HepG2 (cell line): ENCODE measurements around the gene CACNG4. TPM values are rescaled to one million over a fixed set of nuclear protein-coding genes. Genes with fewer than 3 reads are reported as not detected.

ENCODE experiments used
- ATAC-seq: fragments of 200-7000 bp; cut with Tn5 transposase; 3 replicates; pipeline ENCODE4 v1.9.1; 2020; ENCODE audit warnings: mild to moderate bottlenecking, moderate library complexity
- BruUV-seq: library from RNA; stranded (reverse); fragments of 400-500 nt; replicated peaks from 2 replicates; lab custom pipeline; 2021; lab: Mats Ljungman, UMichigan
- CTCF ChIA-PET: fragments of 300-600 bp; formaldehyde crosslinking; extraction: SDS; loops from one replicate; lab custom pipeline; 2021; ENCODE audit warnings: low total read pairs, inconsistent platforms, low intra/inter-chr PET ratio; lab: Yijun Ruan, JAX
- POLR2A ChIA-PET: fragments of 350-600 bp; sonication (Branson Sonifier 250); formaldehyde crosslinking; loops from one replicate; lab custom pipeline; 2020; ENCODE audit warnings: antibody characterized with exemption, inconsistent platforms; lab: Yijun Ruan, JAX
- DNase-seq: peaks from one replicate; pipeline ENCODE4 v3.0.0-alpha.2; 2015; ENCODE audit warnings: low spot score
- FAIRE-seq: peaks from 3 replicates; lab custom pipeline; 2011; peaks lifted over from hg19 to GRCh38; lab: Jason Lieb, UNC
- H2AFZ ChIP-seq: one replicate; pipeline ENCODE4 v1.6.1; 2011; ENCODE audit warnings: low read length, inconsistent platforms
- H3K27ac ChIP-seq: fragments of 300-600 bp; 3 replicates; pipeline ENCODE4 v1.8.0; 2011; ENCODE audit warnings: mixed run types, mild to moderate bottlenecking, mixed read lengths, low read length, inconsistent platforms; ENCODE audit not compliant: insufficient read depth; ENCODE audit errors: extremely low read length
- H3K27me3 ChIP-seq, 2 experiments: fragments of 200-600 bp in 1 of 2; 2 replicates in 1 of 2; 3 replicates in 1 of 2; pipeline versions ENCODE4 v1.6.0 to v1.8.0; 2011; ENCODE audit warnings: low read length in 2 of 2, mild to moderate bottlenecking in 2 of 2, moderate library complexity in 2 of 2, inconsistent platforms in 1 of 2; ENCODE audit not compliant: insufficient read depth in 2 of 2, control insufficient read depth in 1 of 2
- H3K36me3 ChIP-seq, 2 experiments: fragments of 200-600 bp in 1 of 2; replicated peaks in 1 of 2; 2 replicates in 1 of 2; 3 replicates in 1 of 2; pipeline versions ENCODE4 v1.5.1 to v1.8.0; 2011; ENCODE audit warnings: low read length in 2 of 2, inconsistent platforms in 1 of 2; ENCODE audit not compliant: insufficient read depth in 2 of 2, control insufficient read depth in 1 of 2
- H3K4me1 ChIP-seq: 2 replicates; pipeline ENCODE4 v1.5.1; 2012; ENCODE audit warnings: low read length, inconsistent platforms; ENCODE audit not compliant: insufficient read depth
- H3K4me2 ChIP-seq: 2 replicates; pipeline ENCODE4 v1.6.0; 2011; ENCODE audit warnings: low read depth, low read length, inconsistent platforms
- H3K4me3 ChIP-seq, 3 experiments: fragments of 200-600 bp in 1 of 3; sonication (generic), shearing (Covaris generic) in 1 of 3; replicated peaks in 1 of 3; 2 replicates each; pipeline ENCODE4 v1.5.1; 2011 to 2016; ENCODE audit warnings: low read length in 3 of 3, inconsistent platforms in 2 of 3, low read depth in 2 of 3, mild to moderate bottlenecking in 2 of 3, control low read depth in 1 of 3, mixed read lengths in 1 of 3; ENCODE audit not compliant: insufficient read depth in 1 of 3
- H3K79me2 ChIP-seq: one replicate; pipeline ENCODE4 v1.6.1; 2011; ENCODE audit warnings: low read length, inconsistent platforms; ENCODE audit not compliant: insufficient read depth
- H3K9ac ChIP-seq: 2 replicates; pipeline ENCODE4 v1.6.0; 2011; ENCODE audit warnings: mild to moderate bottlenecking, low read depth, low read length, inconsistent platforms; ENCODE audit not compliant: insufficient read depth
- H3K9me3 ChIP-seq: 2 replicates; pipeline ENCODE4 v1.5.1; 2012; ENCODE audit warnings: mild to moderate bottlenecking, low read length
- H4K20me1 ChIP-seq: 2 replicates; pipeline ENCODE4 v1.6.0; 2011; ENCODE audit warnings: inconsistent platforms, mild to moderate bottlenecking, low read length, moderate library complexity; ENCODE audit not compliant: insufficient read depth
- BCL6 ChIP-seq: IDR thresholded peaks from 2 replicates; pipeline ENCODE4 v1.6.1; 2016; ENCODE audit warnings: missing genetic modification reagents, missing compliant biosample characterization
- MATR3 ChIP-seq: sonication (generic); formaldehyde crosslinking; IDR thresholded peaks from 2 replicates; pipeline ENCODE4 v1.4.0; 2020; ENCODE audit warnings: missing genetic modification reagents
- PPARG ChIP-seq: conservative IDR thresholded peaks from 2 replicates; pipeline ENCODE4 v1.6.1; 2016; ENCODE audit warnings: missing biosample characterization, missing genetic modification reagents
- RELA ChIP-seq: sonication (generic); formaldehyde crosslinking; IDR thresholded peaks from 2 replicates; pipeline ENCODE4 v1.4.0; 2020; ENCODE audit warnings: missing genetic modification reagents
- RNF2 ChIP-seq: fragments of 450-650 bp; conservative IDR thresholded peaks from 2 replicates; pipeline ENCODE4 v1.6.1; 2016; ENCODE audit warnings: low read depth
- SKI ChIP-seq: fragments of 450-650 bp; IDR thresholded peaks from one replicate; pipeline ENCODE4 v1.6.1; 2018; ENCODE audit warnings: mild to moderate bottlenecking; ENCODE audit not compliant: partially characterized antibody
- SNAPC2 ChIP-seq: sonication (generic); formaldehyde crosslinking; IDR thresholded peaks from 2 replicates; pipeline ENCODE4 v1.8.1; 2022; ENCODE audit warnings: mild to moderate bottlenecking, missing genetic modification reagents
- XBP1 ChIP-seq: sonication (generic); formaldehyde crosslinking; IDR thresholded peaks from 2 replicates; pipeline ENCODE4 v1.5.0; 2020; ENCODE audit warnings: missing genetic modification reagents
- ZFP36 ChIP-seq: fragments of 150-350 bp; IDR thresholded peaks from 2 replicates; pipeline ENCODE4 v1.6.1; 2018; ENCODE audit warnings: borderline replicate concordance, low read length, low read depth; ENCODE audit not compliant: partially characterized antibody
- ZNF292 ChIP-seq: sonication (generic); formaldehyde crosslinking; IDR thresholded peaks from 2 replicates; pipeline ENCODE4 v1.8.1; 2022; ENCODE audit warnings: mild to moderate bottlenecking, low read depth, missing genetic modification reagents, borderline replicate concordance
- ZNF891 ChIP-seq: sonication (generic); formaldehyde crosslinking; IDR thresholded peaks from 2 replicates; pipeline ENCODE4 v1.5.0; 2020; ENCODE audit warnings: mild to moderate bottlenecking, missing genetic modification reagents
- WGBS: methylation state at CpG from one replicate; pipeline ENCODE4 v1.1.6; 2017; ENCODE audit warnings: low lambda C conversion rate; 5-methylcytosine and 5-hydroxymethylcytosine counted together
- in situ Hi-C: cut with HindIII; loops from 2 replicates; pipeline ENCODE4 v1.10.0; 2017; ENCODE audit warnings: low pct_unique_long_range_greater_than_20kb; ENCODE audit not compliant: extremely low pct_ligation_motif_present
- intact Hi-C: fragments of 100-400 bp; cut with micrococcal nuclease; formaldehyde crosslinking; loops from one replicate; pipeline ENCODE4 v1.10.0; 2022; ENCODE audit not compliant: unreplicated experiment
- polyA plus RNA-seq, 8 experiments: library from polyadenylated mRNA; depleted of rRNA in 3 of 8; stranded (reverse) in 7 of 8; unstranded in 1 of 8; fragments of >200 nt; fragmentation: Illumina TruSeq in 4 of 8; extraction: Trizol in 4 of 8; gene quantifications; 2 replicates each; pipeline versions ENCODE4 v1.2.1 to v1.2.3, GENCODE V29; 2011 to 2016; ENCODE audit warnings: low read depth in 4 of 8, missing spikeins in 1 of 8, mixed read lengths in 1 of 8; ENCODE audit not compliant: insufficient read depth in 1 of 8
- total RNA-seq, 5 experiments: library from RNA; depleted of rRNA; stranded (reverse); fragments of >200 nt; fragmentation: Illumina TruSeq; extraction: Trizol; gene quantifications; 2 replicates each; pipeline ENCODE4 v1.2.3, GENCODE V29; 2016; ENCODE audit warnings: low read depth in 1 of 5
- TF ChIP-seq, protein P1 (sequence below): sonication (generic); formaldehyde crosslinking; IDR thresholded peaks from 2 replicates; pipeline ENCODE4 v1.9.0; 2021; ENCODE audit warnings: missing genetic modification reagents, borderline replicate concordance

The CACNG4 gene
- total and polyA plus RNA-seq, 2 of the 13 experiments (the other 11 are each of a cell fraction or from before 2014, with no cell fraction given) = 0.09 TPM

DNA sequence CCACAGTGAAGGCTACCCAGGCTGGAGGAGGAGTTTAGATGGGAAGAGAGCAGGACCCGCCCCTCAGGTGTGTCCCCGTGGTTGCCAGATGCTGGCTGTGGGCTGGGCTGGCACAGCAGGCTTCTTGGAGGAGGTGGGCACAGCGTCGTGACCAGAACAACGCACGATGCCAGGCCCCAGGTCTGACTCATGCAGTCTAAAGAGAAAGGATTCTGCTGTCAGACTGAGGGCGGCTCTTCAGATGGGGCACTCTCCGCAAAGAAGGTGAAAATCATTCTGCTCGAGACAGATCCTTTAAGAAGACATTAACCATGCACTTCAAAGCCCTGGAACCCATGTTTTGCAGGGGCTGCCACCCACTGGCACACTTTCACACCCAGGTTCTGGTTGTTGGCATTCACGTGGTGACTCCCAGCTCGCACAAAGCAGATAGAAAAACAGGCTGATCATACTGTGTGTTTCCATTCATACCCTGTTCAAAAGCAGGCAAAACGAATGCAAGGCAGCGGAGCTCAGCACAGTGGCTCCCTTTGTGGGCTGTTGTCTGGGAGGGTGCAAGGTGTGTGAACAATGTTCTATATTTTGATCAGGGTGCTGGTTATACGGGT is 19.0 kb downstream of the CACNG4 start (continued):
- TF ChIP-seq BCL6 (no peak), ZFP36 (peak; percentile 22), ZNF292 (no peak), ZNF891 (no peak), MATR3 (CRISPR knock-in tag) (no peak), XBP1 (CRISPR knock-in tag) (no peak), SNAPC2 (CRISPR knock-in tag) (no peak), RNF2 (peak; percentile 74; the same call in 1 of the 2 replicates), SKI (no peak), RELA (CRISPR knock-in tag) (no peak)
- TF ChIP-seq, protein P1, sequence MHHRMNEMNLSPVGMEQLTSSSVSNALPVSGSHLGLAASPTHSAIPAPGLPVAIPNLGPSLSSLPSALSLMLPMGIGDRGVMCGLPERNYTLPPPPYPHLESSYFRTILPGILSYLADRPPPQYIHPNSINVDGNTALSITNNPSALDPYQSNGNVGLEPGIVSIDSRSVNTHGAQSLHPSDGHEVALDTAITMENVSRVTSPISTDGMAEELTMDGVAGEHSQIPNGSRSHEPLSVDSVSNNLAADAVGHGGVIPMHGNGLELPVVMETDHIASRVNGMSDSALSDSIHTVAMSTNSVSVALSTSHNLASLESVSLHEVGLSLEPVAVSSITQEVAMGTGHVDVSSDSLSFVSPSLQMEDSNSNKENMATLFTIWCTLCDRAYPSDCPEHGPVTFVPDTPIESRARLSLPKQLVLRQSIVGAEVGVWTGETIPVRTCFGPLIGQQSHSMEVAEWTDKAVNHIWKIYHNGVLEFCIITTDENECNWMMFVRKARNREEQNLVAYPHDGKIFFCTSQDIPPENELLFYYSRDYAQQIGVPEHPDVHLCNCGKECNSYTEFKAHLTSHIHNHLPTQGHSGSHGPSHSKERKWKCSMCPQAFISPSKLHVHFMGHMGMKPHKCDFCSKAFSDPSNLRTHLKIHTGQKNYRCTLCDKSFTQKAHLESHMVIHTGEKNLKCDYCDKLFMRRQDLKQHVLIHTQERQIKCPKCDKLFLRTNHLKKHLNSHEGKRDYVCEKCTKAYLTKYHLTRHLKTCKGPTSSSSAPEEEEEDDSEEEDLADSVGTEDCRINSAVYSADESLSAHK = no peak
- TF ChIP-seq, all 625 proteins: peak for 3

DNA sequence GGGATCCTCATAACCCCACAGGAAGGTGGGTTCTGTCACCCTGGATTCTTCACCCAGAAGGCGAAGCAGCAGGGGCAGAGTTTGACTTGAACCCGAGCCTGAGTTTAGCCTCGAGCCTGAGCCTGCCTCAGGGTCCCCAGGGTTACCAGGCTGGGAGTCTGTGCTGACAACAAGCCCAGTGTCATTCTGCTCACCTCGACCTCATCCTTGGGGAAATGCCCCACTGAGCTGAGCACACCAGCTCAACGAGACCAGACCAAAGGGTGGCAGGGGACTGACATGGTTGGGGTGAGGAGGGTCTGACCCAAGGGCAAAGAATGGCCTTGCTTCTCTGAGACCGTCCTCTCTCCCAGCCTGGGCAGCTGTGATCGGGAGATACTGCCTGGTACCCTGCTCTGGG is 20.2 kb downstream of the CACNG4 start:
- Histone ChIP-seq H3K4me1 (no peaks in the 10 kb centered on the region), H3K27me3 (peaks cover 6 to 72% of the 10 kb centered on the region in 2 experiments), H4K20me1 (no peaks in the 10 kb centered on the region; the same call in 1 of the 2 replicates), H3K4me3 (no peak overlapping the region), H3K9me3 (no peaks in the 10 kb centered on the region), H3K36me3 (no peaks in the 10 kb centered on the region), H2AFZ (no peak overlapping the region), H3K27ac (no peak overlapping the region), H3K9ac (no peak overlapping the region), H3K79me2 (no peaks in the 10 kb centered on the region), H3K4me2 (no peak overlapping the region)
- 35% methylated on average over 5 of the region's 7 CpGs for WGBS
- in situ Hi-C loops = no loop called here
- ATAC-seq = no peak
- ChIA-PET CTCF (no interaction called here), POLR2A (no interaction called here)
- BruUV-seq = no TSS peak
- intact Hi-C loops = no loop called here
- no peak for DNase-seq
- FAIRE-seq = no peak
- no peak for TF ChIP-seq PPARG
